Progenitor cell of endocrine pancreas (in vitro differentiated cells): ENCODE measurements around the gene KIF12. TPM values are rescaled to one million over a fixed set of nuclear protein-coding genes. Genes with fewer than 3 reads are reported as not detected.

Experiments used
- DNase-seq: peaks from one replicate; pipeline ENCODE4 v3.0.0; 2021; ENCODE audit warnings: low spot score; ENCODE audit not compliant: unreplicated experiment
- H3K27ac Mint-ChIP-seq: 2 replicates; pipeline ENCODE4 v1.8.0; 2021; ENCODE audit warnings: mild to moderate bottlenecking, moderate library complexity, mixed read lengths
- H3K27me3 Mint-ChIP-seq: 2 replicates; pipeline ENCODE4 v1.8.0; 2021; ENCODE audit warnings: mixed read lengths
- H3K36me3 Mint-ChIP-seq: 2 replicates; pipeline ENCODE4 v1.8.0; 2022; ENCODE audit warnings: mixed read lengths; ENCODE audit not compliant: insufficient read depth
- H3K4me1 Mint-ChIP-seq: 2 replicates; pipeline ENCODE4 v1.8.0; 2021; ENCODE audit warnings: low read depth, mixed read lengths
- H3K4me3 Mint-ChIP-seq: 2 replicates; pipeline ENCODE4 v1.8.0; 2021; ENCODE audit warnings: low read depth, mild to moderate bottlenecking, moderate library complexity, mixed read lengths
- H3K9me3 Mint-ChIP-seq: 2 replicates; pipeline ENCODE4 v1.8.0; 2021; ENCODE audit warnings: low read depth, mixed read lengths
- CTCF ChIP-seq: fragments of 200-600 bp; sonication (generic); IDR thresholded peaks from one replicate; pipeline ENCODE4 v1.5.0; 2021; ENCODE audit warnings: antibody characterized with exemption, mild to moderate bottlenecking; ENCODE audit not compliant: unreplicated experiment
- total RNA-seq: library from RNA; stranded (reverse); gene quantifications from 2 replicates; pipeline ENCODE4 v1.2.1, GENCODE V29; 2021

KIF12 gene
- total RNA-seq, 1 donor from 2014 or later = 176 TPM

GRCh38 chr9:114078021-114078780 is 20.9 kb downstream of the KIF12 start, which contains the start of gene AMBP:
AMBP (minus strand) TSS chr9:114078300; CDS start chr9:114078209, 91 bp downstream.
- peaks cover 25% of the 10 kb centered on the region for H3K36me3 Mint-ChIP-seq
- H3K4me1 Mint-ChIP-seq = peaks cover 73% of the 10 kb centered on the region
- no peaks in the 10 kb centered on the region for H3K27me3 Mint-ChIP-seq
- TF ChIP-seq CTCF = no peak
- H3K27ac Mint-ChIP-seq = peak within 1 kb of the TSS; percentile 88
- H3K4me3 Mint-ChIP-seq = peak within 1 kb of the TSS; percentile 83
- H3K9me3 Mint-ChIP-seq = peaks cover 7% of the 10 kb centered on the region
- DNase-seq = peak; percentile 31

- H3K36me3 Mint-ChIP-seq = peaks cover 28% of the 10 kb centered on the region
- H3K27ac Mint-ChIP-seq = peak overlapping the region; percentile 88
- H3K4me1 Mint-ChIP-seq = peaks cover 66% of the 10 kb centered on the region
- no peak for TF ChIP-seq CTCF
- H3K27me3 Mint-ChIP-seq = no peaks in the 10 kb centered on the region
- peak overlapping the region; percentile 83 for H3K4me3 Mint-ChIP-seq
- peaks cover 7% of the 10 kb centered on the region for H3K9me3 Mint-ChIP-seq
- DNase-seq = no peak
These were observed 21.8 kb downstream of the KIF12 start for GRCh38 chr9:114077162-114077837.

GRCh38 chr9:114076237-114077161 is 22.6 kb downstream of the KIF12 start:
- Mint-ChIP-seq H3K9me3 (peaks cover 7% of the 10 kb centered on the region), H3K27ac (peak overlapping the region; percentile 84), H3K36me3 (peaks cover 29% of the 10 kb centered on the region), H3K27me3 (no peaks in the 10 kb centered on the region), H3K4me1 (peaks cover 60% of the 10 kb centered on the region), H3K4me3 (peak overlapping the region; percentile 83)
- DNase-seq = no peak
- TF ChIP-seq CTCF = no peak

GRCh38 chr9:114075602-114076001 is 23.5 kb downstream of the KIF12 start:
- Mint-ChIP-seq H3K9me3 (peaks cover 7% of the 10 kb centered on the region), H3K4me1 (peaks cover 51% of the 10 kb centered on the region), H3K4me3 (peak overlapping the region; percentile 83), H3K36me3 (peaks cover 31% of the 10 kb centered on the region), H3K27ac (peak overlapping the region; percentile 84), H3K27me3 (no peaks in the 10 kb centered on the region)
- DNase-seq = no peak
- TF ChIP-seq CTCF = no peak
